GM19455 (cell line): Measurements from ENCODE around the gene KRTAP10-1.

Source experiments
- ATAC-seq: cut with Tn5 transposase; IDR thresholded peaks from one replicate; pipeline ENCODE4 v1.9.1; 2021; ENCODE audit not compliant: unreplicated experiment

The KRTAP10-1 gene

DNA sequence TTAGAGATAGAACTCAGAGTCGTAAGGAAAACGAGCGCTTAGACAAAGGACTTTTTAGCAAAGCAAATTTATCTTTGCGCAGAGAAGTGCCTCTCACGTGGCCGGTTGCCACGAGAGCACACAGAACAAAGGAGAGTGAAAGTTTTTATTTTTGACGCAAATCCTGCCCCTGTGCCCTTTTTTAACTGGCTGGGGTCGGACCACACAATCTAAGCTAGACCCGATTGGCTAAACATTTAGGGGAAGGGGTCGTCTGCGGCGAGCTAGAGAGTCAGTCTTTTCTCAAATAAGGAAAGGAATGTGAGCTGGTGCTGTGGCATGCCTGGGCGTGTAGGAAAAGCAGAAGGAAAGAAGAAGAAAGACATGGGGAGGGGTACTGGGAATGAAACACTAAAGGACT lies 8.9 kb upstream of the KRTAP10-1 start:
- ATAC-seq: no peak

DNA sequence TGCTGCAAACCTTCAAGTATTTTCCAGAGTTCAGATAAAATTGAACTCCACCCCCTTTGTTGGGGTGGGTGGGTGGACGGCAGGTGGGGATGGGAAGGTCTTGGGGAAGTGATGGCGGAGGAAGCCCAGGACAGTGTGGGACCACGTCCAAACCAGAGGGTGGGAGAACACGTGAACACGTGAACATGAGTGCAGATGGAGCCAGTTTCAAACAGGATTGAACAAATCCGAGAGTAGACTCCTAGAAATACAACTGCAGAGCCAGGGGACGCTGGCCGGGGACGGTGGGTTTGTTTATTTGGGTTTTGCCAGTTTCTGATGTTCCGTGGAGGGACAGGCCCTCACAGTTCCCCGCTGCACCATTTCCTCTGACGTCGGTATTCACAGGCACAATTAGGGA lies 8.4 kb upstream of the KRTAP10-1 start:
- ATAC-seq: no peak

DNA sequence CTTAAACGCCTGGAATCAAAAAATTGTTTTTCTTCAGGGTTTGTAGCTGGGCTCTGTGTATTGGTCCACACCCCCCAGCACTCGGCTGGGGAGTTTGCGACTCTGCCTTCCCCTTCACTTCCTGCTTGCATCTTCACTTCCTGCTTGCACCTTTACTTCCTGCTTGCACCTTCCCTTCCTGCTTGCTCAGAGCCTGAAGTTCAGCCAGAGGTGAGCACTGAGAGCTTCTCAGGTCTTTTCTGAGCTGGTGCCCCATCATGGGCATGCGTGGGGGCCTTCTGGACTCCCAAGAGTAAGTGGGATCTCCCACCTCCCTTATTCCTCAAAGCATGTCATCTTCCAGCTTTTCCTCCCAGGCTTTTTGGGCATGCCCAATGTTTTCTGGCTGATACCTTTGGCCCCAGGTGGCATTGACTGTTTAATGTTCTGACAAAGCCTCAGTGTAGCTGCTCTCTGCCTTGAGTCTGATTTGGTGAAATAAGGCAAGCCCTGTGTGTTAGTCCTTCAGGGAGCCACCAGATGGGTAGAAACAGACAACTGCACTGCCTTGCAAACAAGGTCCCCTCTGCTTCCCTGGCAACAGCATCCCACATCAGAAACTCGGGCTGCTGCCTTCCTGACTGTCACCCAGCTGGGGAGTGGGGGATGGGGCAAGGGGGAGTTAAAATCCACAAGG lies 7.8 kb upstream of the KRTAP10-1 start:
- ATAC-seq: no peak

DNA sequence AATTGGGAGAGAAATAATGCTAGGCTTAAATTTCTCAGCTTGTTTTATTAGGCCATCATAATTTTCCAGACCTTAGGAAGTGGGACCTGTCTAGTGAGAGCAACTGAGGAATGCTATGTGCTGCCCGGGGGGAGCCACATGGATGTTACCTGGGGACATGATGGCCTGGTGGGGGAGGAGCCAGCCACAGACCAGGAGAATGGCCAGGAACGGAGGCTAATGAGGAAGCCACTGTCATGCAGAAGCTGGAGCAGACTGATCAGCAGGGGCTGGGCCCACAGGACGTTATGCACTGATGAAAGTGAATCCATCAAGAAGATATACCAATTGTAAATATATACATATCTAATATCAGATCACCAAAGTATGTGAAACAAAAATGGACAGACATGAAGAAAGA lies 4.6 kb upstream of the KRTAP10-1 start:
- no peak for ATAC-seq

DNA sequence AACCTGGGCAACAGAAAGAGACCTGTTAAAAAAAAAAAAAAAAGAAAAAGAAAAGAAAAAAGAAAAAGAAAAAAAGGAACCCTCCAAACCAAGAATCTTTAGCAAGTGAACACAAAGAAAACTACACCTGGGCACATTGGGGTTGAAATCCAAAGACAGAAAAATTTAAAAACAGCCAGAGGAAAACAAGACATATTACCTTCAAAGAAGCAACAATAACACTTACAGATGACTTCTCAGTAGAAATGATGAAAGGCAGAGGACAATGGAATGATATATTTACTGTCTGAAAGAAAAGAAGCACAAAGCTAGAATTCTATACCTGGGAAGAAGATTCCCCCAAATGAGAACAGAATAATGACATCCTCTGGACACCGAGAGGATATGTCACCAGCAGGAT lies 2.7 kb upstream of the KRTAP10-1 start:
- no peak for ATAC-seq

DNA sequence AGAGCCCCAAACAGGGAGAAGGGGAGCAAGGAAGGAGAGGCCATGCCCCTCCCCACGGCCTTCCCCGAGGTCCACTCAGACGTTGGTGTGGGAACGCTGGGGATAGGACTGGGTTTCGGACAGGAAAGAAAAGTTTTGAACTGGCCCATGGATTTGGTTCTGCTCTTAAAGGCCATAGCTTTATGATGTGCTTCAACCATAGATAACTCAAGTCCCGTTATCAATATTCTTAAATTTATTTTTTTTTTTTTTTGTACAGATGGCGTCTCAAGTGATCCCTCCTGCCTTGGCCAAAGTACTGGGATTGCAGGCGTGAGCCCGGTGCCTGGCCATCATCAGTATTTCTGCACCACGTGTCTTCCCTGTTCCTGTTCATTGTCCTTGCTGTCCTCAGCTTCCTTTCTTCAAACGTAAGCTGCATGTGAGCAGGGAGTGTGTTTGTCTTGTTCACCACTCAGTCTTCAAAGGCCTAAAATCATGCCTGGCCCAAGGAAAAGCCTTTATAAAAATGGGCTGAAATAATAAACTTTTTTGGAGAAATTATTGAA lies 820 bp upstream of the KRTAP10-1 start:
- ATAC-seq: no peak

DNA sequence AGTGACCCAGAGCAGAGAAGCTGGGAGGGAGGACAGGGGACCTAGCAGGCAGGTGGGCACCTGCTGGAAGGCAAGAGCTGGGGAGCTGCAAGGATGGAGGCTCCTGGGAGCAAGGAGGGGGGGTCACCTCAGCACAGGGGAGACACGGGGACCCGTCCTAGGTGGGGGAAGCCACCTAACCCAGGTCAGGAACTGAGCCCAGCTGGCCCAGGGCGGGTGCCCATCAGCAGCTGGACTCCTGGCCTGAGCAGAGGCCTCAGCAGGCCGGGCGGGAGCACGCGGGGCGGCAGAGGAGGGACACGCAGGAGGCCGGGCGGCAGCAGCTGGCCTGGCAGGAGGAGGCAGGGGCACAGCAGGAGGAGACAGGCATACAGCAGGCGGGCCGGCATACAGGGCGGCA lies 949 bp downstream of the KRTAP10-1 start:
- no peak for ATAC-seq

DNA sequence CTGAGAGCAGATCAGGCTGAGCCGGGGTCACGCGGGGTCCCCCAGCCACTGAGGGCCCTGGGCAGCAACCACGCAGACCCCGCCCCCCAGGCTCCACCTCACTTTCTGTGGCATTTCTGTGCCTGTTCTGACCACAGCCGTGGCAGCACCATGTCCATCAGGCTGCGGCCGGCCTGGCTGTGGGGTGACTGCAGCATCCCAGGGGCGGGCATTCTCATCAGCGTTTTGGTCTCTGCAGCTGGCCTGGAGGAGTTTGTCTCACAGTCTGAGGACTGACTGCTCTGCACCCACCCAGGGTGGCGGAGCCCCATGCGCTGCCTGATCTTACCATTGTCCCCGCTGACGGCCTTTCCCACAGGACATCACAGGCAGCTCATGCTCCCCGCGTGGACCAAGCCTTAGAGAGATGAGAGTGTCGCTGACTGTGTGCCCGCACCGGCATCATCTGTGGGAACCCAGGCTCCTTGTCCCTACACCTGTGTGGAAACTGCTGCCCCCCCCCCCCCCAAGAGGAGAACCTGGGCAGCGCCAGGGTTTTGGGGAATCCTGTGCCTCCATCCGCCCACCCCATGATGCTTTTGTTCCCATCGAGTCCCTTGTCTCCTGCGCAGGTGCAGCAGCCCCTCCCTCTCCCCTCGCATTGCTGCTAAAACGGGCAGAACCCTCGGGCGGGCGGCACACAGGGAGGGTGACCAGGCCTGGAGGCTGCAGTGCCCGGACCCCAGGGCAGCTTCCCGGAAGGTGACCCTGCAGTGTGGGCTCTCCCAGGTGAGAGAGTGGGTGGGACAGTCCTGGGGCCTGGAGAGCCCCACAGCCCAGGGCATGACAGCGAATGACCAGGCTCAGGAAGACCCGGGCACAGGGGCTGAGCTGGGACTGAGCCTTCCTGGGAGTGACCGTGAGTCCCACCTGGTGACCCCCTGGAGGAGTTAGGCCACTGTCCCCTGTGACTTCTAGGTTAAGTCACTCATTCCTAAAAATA lies 1.8 kb downstream of the KRTAP10-1 start:
- ATAC-seq: no peak

DNA sequence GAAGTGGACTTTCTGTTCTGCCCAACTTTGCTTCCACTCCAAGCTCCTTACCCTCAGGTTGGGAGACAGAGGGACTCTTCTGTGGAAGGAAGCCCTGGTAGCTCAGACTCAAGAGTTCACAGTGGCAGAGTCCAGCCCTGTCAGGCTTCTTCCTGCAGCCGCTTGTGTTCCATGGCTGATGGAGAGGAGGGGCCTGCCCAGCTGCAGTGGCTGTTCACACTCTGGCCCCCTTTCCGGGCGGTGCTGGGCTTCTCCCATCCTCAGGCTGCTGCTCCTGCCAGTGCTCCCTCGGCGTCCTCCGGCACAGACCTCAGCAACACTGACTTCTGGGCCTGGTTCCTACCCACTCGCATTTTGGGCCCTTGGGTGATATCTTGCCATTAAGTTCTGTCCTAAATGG lies 4.0 kb downstream of the KRTAP10-1 start:
- ATAC-seq: no peak

DNA sequence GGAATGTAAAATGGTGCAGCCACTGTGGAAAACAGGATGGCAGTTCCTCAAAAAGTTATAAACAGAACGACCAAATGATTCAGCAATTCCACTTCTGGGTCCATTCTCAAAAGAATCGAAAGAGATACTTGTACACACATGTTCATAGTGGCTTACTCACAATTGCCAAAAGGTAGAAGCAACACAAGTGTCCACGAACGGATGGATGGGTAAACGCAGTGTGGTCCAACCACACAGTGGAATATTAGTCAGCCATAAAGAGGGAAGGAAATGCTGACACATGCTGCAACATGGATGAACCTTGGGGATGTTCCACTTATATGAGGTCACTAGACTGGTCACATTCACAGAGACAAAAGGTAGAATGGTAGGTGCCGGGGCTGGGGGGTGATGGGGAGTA lies 5.3 kb downstream of the KRTAP10-1 start:
- ATAC-seq: no peak

DNA sequence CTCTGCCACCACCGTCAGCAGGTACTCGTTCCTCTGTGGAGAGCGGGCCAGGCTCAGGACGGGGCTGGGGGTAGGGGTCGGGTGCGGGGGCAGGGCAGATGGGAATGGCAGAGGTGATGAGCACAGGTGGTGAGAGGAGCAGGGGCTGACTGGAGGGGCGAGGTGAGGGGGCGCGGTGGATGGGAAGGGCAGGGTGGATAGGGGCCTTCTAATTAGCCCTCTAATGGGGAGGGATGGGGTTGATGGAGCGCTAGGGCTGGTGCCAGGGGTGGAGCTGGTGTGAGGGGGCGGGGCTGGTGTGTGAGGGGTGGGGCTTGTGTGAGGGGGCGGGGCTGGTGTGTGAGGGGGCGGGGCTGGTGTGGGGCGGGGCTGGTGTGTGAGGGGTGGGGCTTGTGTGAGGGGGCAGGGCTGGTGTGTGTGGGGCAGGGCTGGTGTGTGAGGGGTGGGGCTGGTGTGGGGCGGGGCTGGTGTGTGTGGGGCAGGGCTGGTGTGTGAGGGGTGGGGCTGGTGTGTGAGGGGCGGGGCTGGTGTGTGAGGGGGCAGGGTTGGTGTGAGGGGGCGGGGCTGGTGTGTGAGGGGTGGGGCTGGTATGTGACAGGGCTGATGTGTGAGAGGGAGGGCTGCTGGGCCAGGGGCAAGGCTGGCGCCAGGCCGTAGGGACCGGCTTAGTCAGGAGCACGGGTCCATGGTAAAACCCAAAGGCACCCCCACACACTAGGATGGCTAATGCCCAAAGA lies 5.9 kb downstream of the KRTAP10-1 start:
- no peak for ATAC-seq

DNA sequence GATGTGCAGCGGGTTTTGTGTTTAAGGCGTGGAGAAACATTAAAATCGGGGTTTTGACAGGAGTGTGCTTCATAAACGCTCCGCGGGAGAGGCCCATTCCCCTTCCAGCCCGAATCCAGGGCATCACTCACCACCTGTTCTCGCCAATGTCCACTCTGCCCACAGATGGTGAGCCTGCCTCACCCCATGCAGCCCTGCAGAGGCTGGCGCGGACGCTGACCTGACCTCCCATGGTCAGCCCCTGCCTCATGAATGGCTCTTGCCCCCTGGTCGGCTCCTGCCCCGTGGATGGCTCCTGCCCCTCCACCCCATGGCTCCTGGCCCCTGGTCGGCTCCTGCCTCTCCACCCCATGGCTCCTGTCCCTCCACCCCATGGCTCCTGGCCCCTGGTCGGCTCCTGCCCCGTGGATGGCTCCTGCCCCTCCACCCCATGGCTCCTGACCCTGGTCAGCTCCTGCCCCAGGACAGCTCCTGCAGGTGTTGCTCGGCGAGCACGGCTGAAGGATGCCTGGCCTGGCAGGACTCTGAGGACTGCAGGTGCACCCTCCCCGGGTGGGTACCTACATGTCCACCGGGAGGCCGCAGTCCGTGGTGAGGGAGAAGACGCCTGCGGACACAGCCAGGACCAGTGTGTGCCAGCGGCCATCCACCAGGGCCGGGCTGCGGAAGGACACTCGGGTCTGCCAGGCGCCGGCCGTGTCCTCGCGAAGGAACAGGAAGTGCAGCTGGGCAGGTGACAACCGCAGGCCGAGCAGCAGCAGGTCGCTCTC lies 6.7 kb downstream of the KRTAP10-1 start:
- ATAC-seq: no peak

DNA sequence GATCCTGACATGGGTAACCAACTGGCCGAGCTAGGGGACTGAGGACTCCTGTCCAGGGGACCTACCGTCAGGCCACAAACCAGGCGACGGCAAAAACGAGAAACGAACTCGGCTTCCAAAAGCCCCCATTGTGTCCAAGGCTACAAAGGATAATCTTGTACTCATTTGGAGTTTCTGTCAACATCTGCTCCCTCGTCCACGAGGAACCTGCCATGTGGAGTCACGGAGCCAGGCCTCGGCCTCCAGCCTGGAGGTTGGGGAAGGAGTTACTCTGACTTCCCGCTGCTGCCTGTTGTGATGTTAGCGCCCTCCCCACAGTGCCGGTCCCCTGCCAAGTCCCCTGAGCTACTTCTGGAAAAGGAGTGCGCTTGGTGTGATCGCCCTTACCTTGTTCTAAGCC lies 7.3 kb downstream of the KRTAP10-1 start:
- no peak for ATAC-seq

DNA sequence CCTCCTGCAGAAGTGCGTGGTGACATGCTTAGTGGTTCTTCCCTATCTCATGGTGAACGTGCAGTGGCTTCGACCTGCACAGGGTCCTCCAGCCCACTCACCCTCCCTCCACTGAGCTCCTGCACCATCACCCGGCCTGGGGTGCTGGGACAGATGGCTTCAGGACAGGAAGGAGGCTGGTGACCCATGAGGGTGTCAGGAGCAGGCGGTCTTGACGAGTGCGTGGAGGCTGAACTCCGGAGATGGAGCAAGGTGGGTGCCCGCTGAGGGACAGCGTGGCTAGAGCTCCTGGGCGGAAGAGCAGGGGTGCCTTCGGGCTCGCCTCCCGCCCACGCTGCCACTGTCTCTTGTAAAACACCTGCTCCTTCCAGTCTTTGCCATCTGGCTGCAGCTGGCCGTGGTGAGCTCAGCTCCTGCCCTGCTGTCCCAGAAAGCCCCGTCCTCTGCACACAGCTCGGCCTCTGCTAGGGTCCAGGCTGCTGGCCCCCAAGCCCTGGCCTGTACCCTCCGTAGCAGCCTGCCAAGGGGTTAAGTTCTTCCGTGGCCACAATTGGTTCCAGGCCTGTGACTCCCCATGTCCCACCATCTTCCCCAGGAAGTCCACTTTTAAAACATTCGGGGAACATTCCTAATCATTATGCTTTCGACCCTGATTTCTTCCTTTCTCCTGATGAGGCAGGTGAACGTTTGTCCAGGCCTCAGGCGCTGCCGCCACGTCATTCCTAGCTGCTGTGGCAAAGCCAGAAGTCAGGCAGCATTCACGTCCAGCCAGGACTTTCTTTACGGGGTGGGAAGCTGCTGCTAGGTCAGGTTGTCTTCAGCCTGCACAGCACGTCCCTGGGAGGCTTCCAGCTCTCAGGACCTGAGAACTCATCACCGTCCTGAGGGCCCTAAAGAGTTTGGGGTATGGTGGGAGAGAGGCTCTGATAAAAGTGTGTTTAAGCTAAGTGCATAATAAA lies 8.1 kb downstream of the KRTAP10-1 start:
- no peak for ATAC-seq

DNA sequence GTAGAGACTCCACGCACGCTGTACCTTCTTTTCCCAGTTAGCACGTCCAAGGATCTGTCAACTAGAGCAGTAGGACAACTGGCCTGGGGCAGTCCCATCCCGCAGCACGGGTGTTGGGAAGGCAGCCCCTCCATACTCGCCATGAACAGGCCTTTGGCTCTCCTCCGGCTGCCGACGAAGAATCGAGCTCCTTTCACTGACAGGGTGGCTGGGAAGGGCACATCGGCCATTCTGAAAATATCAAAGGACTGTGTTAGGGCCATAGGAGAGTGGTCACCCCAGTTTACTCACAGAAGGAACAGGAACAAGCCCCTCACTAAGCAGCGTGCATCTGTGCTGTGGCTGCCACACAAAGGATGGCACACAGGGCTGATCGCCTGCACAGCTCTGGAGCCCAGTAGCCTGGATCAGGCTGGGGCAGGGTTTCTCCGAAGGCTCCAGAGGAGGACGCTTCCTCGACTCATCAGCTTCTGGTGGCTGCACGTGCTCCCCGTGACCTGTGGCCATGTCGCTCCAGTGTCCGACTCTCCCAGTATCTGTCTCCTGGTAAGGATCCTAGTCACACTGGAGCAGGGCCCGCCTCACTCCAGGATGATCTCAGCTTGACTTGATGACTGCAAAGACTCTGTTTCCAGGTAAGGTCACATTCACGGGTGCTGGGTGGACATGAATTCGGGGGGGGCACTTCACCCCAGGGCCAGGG lies 8.9 kb downstream of the KRTAP10-1 start:
- ATAC-seq: no peak

DNA sequence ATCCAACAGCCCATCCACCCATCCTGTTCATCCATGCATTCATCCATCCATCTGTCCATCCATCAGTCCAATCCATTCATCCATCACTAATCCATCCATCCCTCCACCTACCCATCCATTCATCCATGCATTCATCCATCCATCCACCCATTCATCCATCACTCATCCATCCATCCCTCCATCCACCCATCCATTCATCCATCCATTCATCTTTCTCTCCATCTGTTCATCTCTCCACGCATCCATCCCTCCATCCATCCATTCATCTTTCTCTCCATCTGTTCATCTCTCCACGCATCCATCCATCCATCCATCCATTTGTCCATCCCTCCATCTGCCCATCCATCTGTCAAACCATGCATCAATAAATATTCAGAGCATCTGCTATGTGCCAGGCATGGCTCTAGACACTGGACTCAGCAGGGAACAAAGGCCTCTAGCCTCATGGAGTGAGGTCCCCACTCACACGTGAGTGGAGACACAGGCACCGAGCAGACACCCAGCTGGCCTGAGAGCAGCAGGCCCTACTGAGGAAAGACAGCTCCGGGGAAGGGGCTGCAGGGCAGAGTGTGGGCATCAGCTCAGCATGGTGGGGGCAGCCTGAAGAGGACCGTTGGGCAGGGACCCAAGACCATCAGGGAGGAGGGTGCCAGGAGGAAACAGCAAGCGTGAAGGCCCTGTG lies 9.6 kb downstream of the KRTAP10-1 start:
- no peak for ATAC-seq

DNA sequence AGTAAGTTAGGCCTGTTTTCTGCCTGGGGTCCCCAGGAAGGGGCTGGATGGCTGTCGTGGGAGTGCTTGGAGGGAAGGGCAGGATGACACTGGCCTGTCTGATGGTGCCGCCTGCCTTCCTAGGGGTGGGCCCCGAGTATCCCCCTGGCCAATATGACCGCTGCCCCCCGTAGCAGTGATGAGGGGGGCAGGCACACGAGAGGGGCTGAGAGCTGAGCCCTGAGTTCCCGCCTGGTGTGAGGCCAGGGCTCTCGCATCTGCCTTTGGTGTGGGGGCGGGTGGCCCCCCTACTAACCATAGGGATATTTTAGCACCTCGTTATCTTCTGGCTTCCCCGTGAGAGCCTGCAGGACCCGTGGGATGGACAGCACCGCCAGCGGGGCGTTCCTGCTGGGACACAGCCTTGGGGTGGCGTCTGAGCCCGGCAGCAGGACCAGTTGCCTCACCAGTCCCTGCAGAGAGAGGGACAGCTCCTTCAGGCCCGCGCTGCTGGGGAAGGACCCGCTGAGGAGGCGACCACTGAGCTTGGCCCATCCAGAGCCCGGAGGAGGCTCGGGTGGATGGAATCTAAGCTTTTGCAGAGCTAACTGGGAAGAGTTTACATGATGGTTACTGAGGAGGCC lies 10.4 kb downstream of the KRTAP10-1 start:
- no peak for ATAC-seq

DNA sequence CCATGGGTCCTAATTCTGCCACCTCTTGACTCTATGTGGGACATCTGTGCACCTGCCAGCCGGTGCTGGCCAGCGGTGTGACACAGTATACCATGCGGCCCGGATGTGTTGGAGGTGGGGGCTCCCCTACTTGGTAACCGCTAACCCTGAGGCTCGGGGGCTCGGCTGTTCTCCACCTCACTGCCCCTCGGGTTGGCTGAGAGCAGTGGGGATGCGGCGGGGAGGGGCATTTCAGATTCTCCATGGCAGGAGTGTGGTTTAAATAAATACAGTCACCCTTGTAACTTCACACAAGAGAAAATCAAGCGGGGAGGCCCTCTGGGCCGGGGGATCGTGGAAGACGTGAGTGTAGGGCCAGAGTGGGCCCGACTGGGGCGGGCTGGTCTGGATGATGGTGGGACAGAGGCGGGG lies 11.0 kb downstream of the KRTAP10-1 start:
- no peak for ATAC-seq
